Type B pancreatic cell (in vitro differentiated cells): ENCODE data around the gene ADA. TPM values are rescaled to one million over a fixed set of nuclear protein-coding genes. Genes with fewer than 3 reads are reported as not detected.

Source experiments
- DNase-seq: peaks from one replicate; pipeline ENCODE4 v3.0.0; 2021; ENCODE audit warnings: mixed read lengths; ENCODE audit not compliant: unreplicated experiment; ENCODE audit errors: extremely low spot score
- H3K27ac Mint-ChIP-seq: 2 replicates; pipeline ENCODE4 v1.8.0; 2021; ENCODE audit warnings: mild to moderate bottlenecking, mixed read lengths
- H3K27me3 Mint-ChIP-seq: 2 replicates; pipeline ENCODE4 v1.8.0; 2021; ENCODE audit warnings: mixed read lengths
- H3K36me3 Mint-ChIP-seq: 2 replicates; pipeline ENCODE4 v1.8.0; 2021; ENCODE audit warnings: mixed read lengths
- H3K4me1 Mint-ChIP-seq: one replicate; pipeline ENCODE4 v1.8.0; 2021; ENCODE audit warnings: mixed read lengths; ENCODE audit not compliant: unreplicated experiment
- H3K4me3 Mint-ChIP-seq: 2 replicates; pipeline ENCODE4 v1.8.0; 2021; ENCODE audit warnings: mild to moderate bottlenecking, mixed read lengths
- H3K9me3 Mint-ChIP-seq: 2 replicates; pipeline ENCODE4 v1.8.0; 2021; ENCODE audit warnings: mixed read lengths
- total RNA-seq: library from RNA; stranded (reverse); gene quantifications from 2 replicates; pipeline ENCODE4 v1.2.1, GENCODE V29; 2021; ENCODE audit warnings: low replicate concordance
- TF ChIP-seq, protein P1 (sequence below): fragments of 200-600 bp; sonication (generic); conservative IDR thresholded peaks from 2 replicates; pipeline ENCODE4 v1.5.0; 2021; ENCODE audit warnings: antibody characterized with exemption, mild to moderate bottlenecking

Gene ADA
- total RNA-seq, 1 donor from 2014 or later = 15.1 TPM

DNA sequence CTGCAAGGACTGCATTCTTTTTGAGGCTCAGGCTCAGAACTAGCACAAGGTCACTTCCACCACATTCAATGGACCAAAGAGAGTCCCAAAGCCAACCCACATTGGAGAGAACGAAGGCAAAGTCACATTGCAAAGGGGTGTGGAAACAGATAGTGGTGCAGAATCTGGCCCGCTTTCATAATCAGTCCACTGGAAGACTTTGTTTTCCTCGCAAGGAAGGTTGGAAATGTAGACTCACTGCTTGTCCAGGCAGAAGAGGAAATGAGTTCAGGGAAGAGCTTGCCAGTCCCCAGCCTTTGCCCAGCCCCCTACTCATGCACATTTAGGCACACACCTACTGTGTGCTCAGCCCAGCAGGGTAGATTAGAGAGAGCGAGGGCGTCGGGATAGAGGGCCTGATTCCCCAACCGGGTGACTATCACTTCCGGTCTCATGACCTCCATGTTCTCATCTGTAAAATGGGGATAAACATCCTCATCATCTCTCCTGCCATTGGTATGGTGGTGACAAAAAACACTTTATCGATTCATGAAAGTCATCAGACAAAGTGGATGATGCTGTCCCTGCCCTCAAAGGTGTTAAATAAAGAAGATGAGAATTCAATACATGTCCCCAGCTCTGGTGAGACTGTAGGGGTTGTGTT, 39.4 kb upstream of the ADA start:
- no peak for DNase-seq
- TF ChIP-seq, protein P1, sequence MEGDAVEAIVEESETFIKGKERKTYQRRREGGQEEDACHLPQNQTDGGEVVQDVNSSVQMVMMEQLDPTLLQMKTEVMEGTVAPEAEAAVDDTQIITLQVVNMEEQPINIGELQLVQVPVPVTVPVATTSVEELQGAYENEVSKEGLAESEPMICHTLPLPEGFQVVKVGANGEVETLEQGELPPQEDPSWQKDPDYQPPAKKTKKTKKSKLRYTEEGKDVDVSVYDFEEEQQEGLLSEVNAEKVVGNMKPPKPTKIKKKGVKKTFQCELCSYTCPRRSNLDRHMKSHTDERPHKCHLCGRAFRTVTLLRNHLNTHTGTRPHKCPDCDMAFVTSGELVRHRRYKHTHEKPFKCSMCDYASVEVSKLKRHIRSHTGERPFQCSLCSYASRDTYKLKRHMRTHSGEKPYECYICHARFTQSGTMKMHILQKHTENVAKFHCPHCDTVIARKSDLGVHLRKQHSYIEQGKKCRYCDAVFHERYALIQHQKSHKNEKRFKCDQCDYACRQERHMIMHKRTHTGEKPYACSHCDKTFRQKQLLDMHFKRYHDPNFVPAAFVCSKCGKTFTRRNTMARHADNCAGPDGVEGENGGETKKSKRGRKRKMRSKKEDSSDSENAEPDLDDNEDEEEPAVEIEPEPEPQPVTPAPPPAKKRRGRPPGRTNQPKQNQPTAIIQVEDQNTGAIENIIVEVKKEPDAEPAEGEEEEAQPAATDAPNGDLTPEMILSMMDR = no peak
- H3K27me3 Mint-ChIP-seq = peaks cover 2% of the 10 kb centered on the region
- H3K4me3 Mint-ChIP-seq = no peak overlapping the region
- H3K36me3 Mint-ChIP-seq = no peaks in the 10 kb centered on the region
- peaks cover 4% of the 10 kb centered on the region for H3K9me3 Mint-ChIP-seq
- H3K27ac Mint-ChIP-seq = no peak overlapping the region
- no peaks in the 10 kb centered on the region for H3K4me1 Mint-ChIP-seq

DNA sequence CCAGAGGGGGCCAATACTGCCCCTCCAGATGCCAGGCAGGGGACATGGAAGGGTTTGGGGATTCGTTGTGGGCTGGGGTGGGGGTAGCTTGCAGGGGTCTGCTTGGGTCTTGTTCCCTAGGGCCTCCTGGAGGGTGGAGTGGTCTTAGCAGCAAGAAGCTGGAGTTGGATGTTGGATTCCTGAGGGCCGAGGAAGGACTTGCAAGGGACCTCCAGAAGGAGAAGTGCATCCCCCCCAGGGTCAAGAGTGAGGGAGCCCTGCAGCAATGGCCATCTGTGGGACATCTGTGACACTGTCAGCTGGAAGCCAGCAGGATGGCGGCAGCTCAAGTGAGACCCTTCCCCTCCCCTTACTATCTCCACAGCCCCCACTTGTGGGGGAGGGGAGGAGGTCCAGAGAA, 38.3 kb upstream of the ADA start:
- Mint-ChIP-seq H3K27me3 (peaks cover 2% of the 10 kb centered on the region), H3K4me1 (peaks cover 6% of the 10 kb centered on the region), H3K27ac (no peak overlapping the region), H3K36me3 (no peaks in the 10 kb centered on the region), H3K9me3 (peaks cover 4% of the 10 kb centered on the region), H3K4me3 (no peak overlapping the region)
- no peak for DNase-seq
- TF ChIP-seq, protein P1 = no peak

DNA sequence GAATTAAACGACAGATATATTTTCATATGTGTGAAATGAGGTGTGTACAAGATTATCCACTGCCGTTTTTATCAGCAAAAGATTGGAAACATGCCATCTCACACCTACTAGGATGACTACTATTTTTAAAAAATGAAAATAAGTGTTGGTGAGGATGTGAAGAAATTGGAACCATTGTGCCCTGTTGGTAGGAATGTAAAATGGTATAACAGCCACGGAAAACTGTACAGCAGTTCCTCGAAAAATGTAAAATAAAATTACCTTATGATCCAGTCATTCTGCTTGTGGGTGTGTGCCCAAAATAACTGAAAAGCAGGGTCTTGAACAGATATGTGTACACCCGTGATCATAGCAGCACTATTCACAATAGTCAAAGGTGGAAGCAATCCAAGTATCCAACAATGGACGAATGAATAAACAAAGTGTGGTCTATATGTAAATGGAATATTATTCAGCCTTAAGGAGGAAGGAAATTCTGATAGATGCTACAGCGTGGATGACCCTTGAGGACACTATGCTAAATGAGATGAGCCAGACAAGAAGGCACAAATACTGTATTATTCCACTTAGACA, 36.6 kb upstream of the ADA start:
- TF ChIP-seq, protein P1 = no peak
- H3K4me3 Mint-ChIP-seq = no peak overlapping the region

DNA sequence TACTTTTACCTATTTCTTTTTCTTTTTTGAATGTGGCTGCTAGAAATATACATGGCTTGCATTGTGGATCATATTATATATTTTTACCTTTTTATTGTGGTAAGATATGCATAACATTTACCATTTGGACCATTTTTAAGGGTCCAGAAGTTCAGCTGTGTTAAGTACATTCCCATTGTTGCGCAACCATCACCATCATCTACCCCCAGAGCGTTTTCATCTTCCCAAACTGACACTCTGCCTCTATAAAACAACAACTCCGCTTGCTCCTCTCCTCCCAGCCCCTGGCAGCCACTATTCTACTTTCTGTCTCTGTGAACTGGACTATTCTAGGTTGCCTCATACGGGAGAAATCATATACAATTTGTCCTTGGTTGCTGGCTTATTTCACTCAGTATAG, 35.4 kb upstream of the ADA start:
- peaks cover 2% of the 10 kb centered on the region for H3K27me3 Mint-ChIP-seq

More for the DNA sequence above, 36.6 kb upstream of the ADA start:
- peaks cover 4% of the 10 kb centered on the region for H3K9me3 Mint-ChIP-seq
- H3K36me3 Mint-ChIP-seq = no peaks in the 10 kb centered on the region
- peaks cover 2% of the 10 kb centered on the region for H3K27me3 Mint-ChIP-seq
- H3K27ac Mint-ChIP-seq = no peak overlapping the region
- DNase-seq = no peak
- H3K4me1 Mint-ChIP-seq = peaks cover 6% of the 10 kb centered on the region

DNA sequence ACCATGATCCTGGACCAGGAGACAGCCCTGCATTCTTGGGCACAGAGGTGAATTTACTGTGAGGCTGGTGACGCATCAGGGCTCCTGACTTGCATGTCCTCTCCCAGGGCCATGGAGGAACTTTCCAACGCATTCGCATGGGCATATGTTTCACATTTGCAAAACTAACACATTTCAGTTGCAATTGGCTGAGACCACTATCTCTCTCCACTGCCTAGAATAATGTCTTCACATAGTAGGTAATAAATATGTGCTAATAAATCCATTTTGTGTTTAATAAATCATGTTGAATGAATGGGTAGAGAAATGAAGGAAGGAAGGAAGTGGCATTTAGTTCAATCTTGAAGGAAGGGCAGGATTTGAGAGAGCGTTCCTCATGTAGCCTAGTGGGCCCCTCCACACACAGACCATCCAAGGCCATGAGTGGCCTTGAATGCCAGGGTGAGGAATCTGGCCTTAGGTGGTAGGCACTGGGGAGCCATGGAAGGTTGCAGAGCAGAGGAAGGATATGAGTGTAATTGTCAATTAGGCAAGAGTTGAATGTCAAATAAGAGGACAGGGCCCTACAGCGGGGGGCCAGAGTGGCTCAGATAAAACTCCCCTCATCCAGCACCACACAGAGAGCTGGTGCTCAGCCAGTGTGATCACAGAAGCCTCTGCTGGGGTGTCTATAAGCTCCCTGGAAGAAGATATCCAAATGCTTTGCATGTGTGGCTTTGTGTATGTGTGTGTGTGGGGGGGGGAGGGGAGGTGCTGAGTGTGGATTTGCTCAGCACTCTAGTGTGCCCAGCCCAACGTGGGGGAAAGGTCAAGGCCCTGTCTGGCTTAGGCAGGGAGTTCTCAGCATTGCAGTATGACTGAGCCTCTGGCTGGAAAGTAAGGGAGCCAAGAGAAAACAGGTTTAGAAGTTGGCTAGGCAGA, 32.8 kb upstream of the ADA start:
- H3K9me3 Mint-ChIP-seq = no peaks in the 10 kb centered on the region
- no peak overlapping the region for H3K4me3 Mint-ChIP-seq
- TF ChIP-seq, protein P1 = no peak
- H3K27ac Mint-ChIP-seq = no peak overlapping the region
- no peaks in the 10 kb centered on the region for H3K36me3 Mint-ChIP-seq
- peaks cover 2% of the 10 kb centered on the region for H3K27me3 Mint-ChIP-seq
- DNase-seq = no peak
- peaks cover 6% of the 10 kb centered on the region for H3K4me1 Mint-ChIP-seq

More for the DNA sequence above, 35.4 kb upstream of the ADA start:
- Mint-ChIP-seq H3K27ac (no peak overlapping the region), H3K4me3 (no peak overlapping the region), H3K9me3 (peaks cover 3% of the 10 kb centered on the region), H3K36me3 (no peaks in the 10 kb centered on the region), H3K4me1 (peaks cover 6% of the 10 kb centered on the region)
- DNase-seq = no peak
- TF ChIP-seq, protein P1 = no peak
